CD4-positive, alpha-beta memory T cell (primary cell): ENCODE results near the gene METRNL. TPM values are rescaled to one million over a fixed set of nuclear protein-coding genes. Genes with fewer than 3 reads are reported as not detected.

ENCODE experiments used
- CTCF ChIA-PET: fragments of 350-600 bp; sonication (Branson Sonifier 250); formaldehyde crosslinking; loops from one replicate; lab custom pipeline; 2021; ENCODE audit warnings: inconsistent platforms; ENCODE audit not compliant: partially characterized antibody; lab: Charles Lee
- POLR2A ChIA-PET: fragments of 350-600 bp; sonication (Branson Sonifier 250); formaldehyde crosslinking; loops from one replicate; lab custom pipeline; 2021; ENCODE audit not compliant: partially characterized antibody; lab: Charles Lee
- DNase-seq, 5 donors: peaks; one replicate each; pipeline versions ENCODE4 v3.0.0 to v3.0.0-alpha.2; 2020 to 2022; ENCODE audit warnings: mixed read lengths in 1 of 5
- H3K27ac ChIP-seq: one replicate; pipeline ENCODE4 v1.7.0; 2013; ENCODE audit warnings: low read depth, low read length
- H3K27me3 ChIP-seq: 2 replicates; pipeline ENCODE4 v1.7.0; 2013; ENCODE audit warnings: mild to moderate bottlenecking, low read length, moderate library complexity; ENCODE audit not compliant: insufficient read depth
- H3K36me3 ChIP-seq: 2 replicates; pipeline ENCODE4 v1.7.0; 2013; ENCODE audit warnings: mild to moderate bottlenecking, low read length, moderate library complexity; ENCODE audit not compliant: insufficient read depth
- H3K4me1 ChIP-seq: 2 replicates; pipeline ENCODE4 v1.7.0; 2013; ENCODE audit warnings: mild to moderate bottlenecking, low read length, moderate library complexity; ENCODE audit not compliant: insufficient read depth
- H3K4me3 ChIP-seq, 2 donors: one replicate each; pipeline ENCODE4 v1.7.0; 2013; ENCODE audit warnings: low read length in 2 of 2, mild to moderate bottlenecking in 1 of 2
- H3K9me3 ChIP-seq, 2 donors: one replicate each; pipeline ENCODE4 v1.7.0; 2013; ENCODE audit warnings: low read length in 2 of 2, control low read depth in 1 of 2; ENCODE audit not compliant: control insufficient read depth in 1 of 2
- H3K27ac Mint-ChIP-seq, 7 donors: one replicate each; pipeline ENCODE4 v1.8.0; 2020 to 2021; ENCODE audit warnings: mixed read lengths in 7 of 7, mild to moderate bottlenecking in 6 of 7, inconsistent platforms in 3 of 7, moderate library complexity in 3 of 7
- H3K27me3 Mint-ChIP-seq, 2 donors: one replicate each; pipeline ENCODE4 v1.8.0; 2020 to 2021; ENCODE audit warnings: mixed read lengths in 2 of 2
- H3K36me3 Mint-ChIP-seq, 2 donors: one replicate each; pipeline ENCODE4 v1.8.0; 2020 to 2021; ENCODE audit warnings: mixed read lengths in 2 of 2, inconsistent platforms in 1 of 2, mild to moderate bottlenecking in 1 of 2
- H3K4me1 Mint-ChIP-seq, 4 donors: one replicate each; pipeline ENCODE4 v1.8.0; 2020 to 2021; ENCODE audit warnings: mixed read lengths in 4 of 4, mild to moderate bottlenecking in 1 of 4
- H3K4me3 Mint-ChIP-seq, 8 donors: one replicate each; pipeline ENCODE4 v1.8.0; 2020 to 2021; ENCODE audit warnings: mixed read lengths in 8 of 8, mild to moderate bottlenecking in 7 of 8, moderate library complexity in 6 of 8, inconsistent platforms in 3 of 8
- H3K9me3 Mint-ChIP-seq, 8 donors: one replicate each; pipeline ENCODE4 v1.8.0; 2020 to 2021; ENCODE audit warnings: mixed read lengths in 8 of 8, mild to moderate bottlenecking in 5 of 8, inconsistent platforms in 3 of 8, moderate library complexity in 1 of 8
- intact Hi-C: fragments of 100-400 bp; cut with micrococcal nuclease; formaldehyde crosslinking; loops from one replicate; pipeline ENCODE4 v1.15.1; 2023
- polyA plus RNA-seq, 2 donors: library from polyadenylated mRNA; unstranded; fragments of 300-500 nt; fragmentation: Illumina TruSeq; gene quantifications; one replicate each; pipeline ENCODE4 v1.2.3, GENCODE V29; 2021
- total RNA-seq, 2 experiments: library from RNA; stranded (reverse); gene quantifications; one replicate each; pipeline ENCODE4 v1.2.3, GENCODE V29; 2021

The METRNL gene
- total and polyA plus RNA-seq, 4 experiments from 2014 or later = 0.67 to 6.5 (median 4.0) TPM

DNA sequence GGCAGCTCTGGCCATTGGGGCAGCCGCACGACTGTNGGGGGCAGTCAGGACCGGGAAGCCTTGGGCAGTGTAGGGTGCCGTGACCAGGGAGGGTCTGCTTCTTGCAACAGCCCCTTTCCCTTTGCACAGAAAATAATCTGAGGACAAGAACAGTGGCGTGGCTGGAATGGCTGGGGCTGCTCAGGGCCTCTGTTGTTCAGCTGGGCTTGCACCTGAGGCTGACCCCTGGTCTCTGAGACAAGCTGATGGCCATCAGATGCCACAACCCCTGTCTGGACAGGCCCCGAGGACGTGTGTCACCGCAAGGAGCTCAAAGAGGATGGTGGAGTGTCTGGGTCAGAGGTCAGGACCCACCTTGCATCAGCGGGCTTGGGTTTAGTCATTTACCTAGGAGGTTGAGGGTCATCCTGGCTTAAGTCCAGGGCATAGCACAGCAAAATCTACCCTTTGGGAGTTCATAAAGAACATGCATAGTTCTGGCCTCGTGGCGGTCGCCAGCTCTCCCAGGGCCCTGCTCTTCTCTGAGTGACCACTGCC, 46.9 kb downstream of the METRNL start:
- H3K27me3 Mint-ChIP-seq = peaks cover 18 to 29% of the 10 kb centered on the region in 2 donors
- Histone ChIP-seq H3K27ac (no peak overlapping the region), H3K36me3 (no peaks in the 10 kb centered on the region), H3K4me1 (peaks cover 18% of the 10 kb centered on the region), H3K4me3 (no peak overlapping the region), H3K9me3 (no peaks in the 10 kb centered on the region), H3K27me3 (no peaks in the 10 kb centered on the region)
- DNase-seq = no peak
- intact Hi-C loops = no loop called here
- H3K36me3 Mint-ChIP-seq = no peaks in the 10 kb centered on the region
- H3K4me3 Mint-ChIP-seq = peak overlapping the region in 1 of 8 donors; percentile 84
- peaks cover 0 to 2% (median 0%) of the 10 kb centered on the region in 8 donors for H3K9me3 Mint-ChIP-seq
- ChIA-PET POLR2A (no interaction called here), CTCF (no interaction called here)
- H3K4me1 Mint-ChIP-seq = peaks cover 6 to 24% (median 12%) of the 10 kb centered on the region in 4 donors
- H3K27ac Mint-ChIP-seq = peak overlapping the region in 4 of 7 donors; percentile 7 to 82 (median 46)

DNA sequence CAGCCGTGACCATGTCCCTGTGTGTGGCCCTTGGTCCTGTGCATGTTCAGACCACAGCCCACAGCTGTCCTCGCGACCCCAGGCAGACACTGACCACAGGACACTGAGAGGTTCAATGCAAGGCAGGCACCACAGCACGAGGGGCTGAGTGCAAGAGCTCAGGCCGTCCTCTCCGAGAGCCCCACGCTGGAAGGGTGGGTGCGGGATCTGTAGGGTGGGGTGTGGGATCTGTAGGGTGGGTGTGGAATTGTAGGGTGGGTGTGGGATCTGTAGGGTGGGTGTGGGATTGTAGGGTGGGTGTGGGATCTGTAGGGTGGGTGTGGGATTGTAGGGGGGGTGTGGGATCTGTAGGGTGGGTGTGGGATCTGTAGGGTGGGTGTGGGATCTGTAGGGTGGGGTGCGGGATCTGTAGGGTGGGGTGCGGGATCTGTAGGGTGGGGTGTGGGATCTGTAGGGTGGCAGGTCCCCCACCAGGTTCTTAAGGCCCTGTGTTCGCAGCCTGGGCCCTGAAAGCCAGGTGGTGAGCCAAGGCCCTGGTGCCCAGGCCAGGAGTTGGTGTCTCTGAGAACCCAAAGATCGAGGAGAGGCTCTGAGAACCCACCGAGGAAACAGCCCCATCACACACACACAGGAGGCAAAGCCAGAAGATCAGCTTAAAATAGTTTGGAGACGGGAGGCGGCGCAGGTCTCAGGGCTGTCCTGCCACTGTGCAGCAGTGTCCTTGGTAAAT, 48.2 kb downstream of the METRNL start:
- ChIA-PET CTCF (no interaction called here), POLR2A (no interaction called here)
- Mint-ChIP-seq H3K27ac (no peak overlapping the region), H3K4me1 (peaks cover 6 to 19% (median 12%) of the 10 kb centered on the region in 4 donors), H3K9me3 (peaks cover 0 to 2% (median 0%) of the 10 kb centered on the region in 8 donors), H3K36me3 (no peaks in the 10 kb centered on the region), H3K4me3 (no peak overlapping the region), H3K27me3 (peaks cover 14 to 22% of the 10 kb centered on the region in 2 donors)
- Histone ChIP-seq H3K4me3 (no peak overlapping the region), H3K9me3 (no peaks in the 10 kb centered on the region), H3K4me1 (peaks cover 18% of the 10 kb centered on the region), H3K36me3 (no peaks in the 10 kb centered on the region), H3K27me3 (no peaks in the 10 kb centered on the region), H3K27ac (no peak overlapping the region)
- no peak for DNase-seq
- intact Hi-C loops = no loop called here

DNA sequence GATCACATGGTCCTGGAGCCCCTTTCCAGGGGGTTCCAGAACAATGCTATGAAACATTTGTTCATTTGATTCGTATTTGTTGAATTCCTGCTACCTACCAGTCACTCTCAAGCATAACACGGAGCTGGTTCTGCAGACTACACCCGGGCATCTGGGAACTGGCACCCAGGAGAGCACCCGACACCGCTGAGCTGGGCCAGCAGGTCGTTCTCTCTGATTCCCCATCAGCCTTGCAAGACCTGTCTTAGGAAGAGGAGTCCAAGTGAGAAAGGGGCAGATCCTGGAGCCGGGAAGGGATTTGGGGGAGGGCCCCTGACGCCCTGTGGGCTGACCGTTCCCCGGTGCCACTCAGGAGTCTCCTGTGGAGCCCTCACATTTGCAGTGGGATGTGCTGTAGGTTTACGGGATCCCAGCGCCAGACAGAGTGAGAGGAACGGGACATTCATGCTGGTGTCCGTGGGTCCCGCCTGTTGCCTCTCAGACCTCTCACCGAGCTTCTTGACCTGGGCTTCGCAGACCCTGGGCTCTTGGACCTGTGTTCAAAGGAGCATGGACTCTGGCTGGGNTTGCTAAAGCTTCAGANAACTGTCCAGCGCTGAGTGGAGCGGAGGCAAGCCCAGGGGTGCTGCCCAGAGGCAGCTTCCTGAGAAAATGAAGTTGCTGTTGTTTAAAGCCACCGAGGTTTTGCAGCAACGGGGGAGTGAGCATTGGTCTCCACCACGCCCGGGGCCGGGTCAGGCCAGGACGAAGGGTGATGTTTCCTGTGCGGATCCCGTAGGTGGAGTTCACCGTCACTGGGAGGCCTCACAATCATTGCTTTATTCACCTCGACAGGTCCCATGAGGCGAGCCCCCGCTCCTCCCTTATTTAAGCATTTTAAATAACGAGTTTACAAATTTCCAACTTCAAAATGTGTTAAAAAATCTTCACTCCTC, 49.2 kb downstream of the METRNL start:
- Histone ChIP-seq H3K27me3 (no peaks in the 10 kb centered on the region), H3K4me1 (peaks cover 18% of the 10 kb centered on the region), H3K36me3 (no peaks in the 10 kb centered on the region), H3K4me3 (no peak overlapping the region), H3K9me3 (no peaks in the 10 kb centered on the region), H3K27ac (no peak overlapping the region)
- ChIA-PET CTCF (no interaction called here), POLR2A (no interaction called here)
- peaks cover 12 to 20% of the 10 kb centered on the region in 2 donors for H3K27me3 Mint-ChIP-seq
- H3K27ac Mint-ChIP-seq = peak overlapping the region in 2 of 7 donors; percentile 38 to 60
- no peak for DNase-seq
- peaks cover 6 to 19% (median 12%) of the 10 kb centered on the region in 4 donors for H3K4me1 Mint-ChIP-seq
- H3K4me3 Mint-ChIP-seq = no peak overlapping the region
- H3K9me3 Mint-ChIP-seq = peaks cover 0 to 2% (median 0%) of the 10 kb centered on the region in 8 donors
- H3K36me3 Mint-ChIP-seq = no peaks in the 10 kb centered on the region
- intact Hi-C loops = no loop called here

DNA sequence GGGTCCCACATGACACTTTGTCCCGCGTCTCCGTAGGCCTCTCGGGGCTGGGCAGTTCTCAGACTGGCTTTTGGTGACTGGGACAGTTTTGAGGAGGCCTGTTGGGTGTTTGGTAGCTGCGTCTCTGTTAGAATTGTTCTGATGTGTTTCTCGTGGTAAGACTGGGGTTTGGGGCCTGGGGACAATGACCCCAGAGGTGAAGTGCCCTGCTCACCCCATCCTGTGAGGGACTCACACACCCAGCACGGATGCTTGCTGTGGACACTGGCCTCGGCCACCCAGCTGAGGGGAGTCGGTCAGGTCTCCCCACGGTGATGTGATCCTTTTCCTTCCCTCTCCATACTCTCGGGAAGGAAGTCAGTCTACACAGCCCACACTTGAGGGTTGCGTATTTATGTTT, 50.3 kb downstream of the METRNL start:
- peaks cover 9 to 17% of the 10 kb centered on the region in 2 donors for H3K27me3 Mint-ChIP-seq
- intact Hi-C loops = no loop called here
- Histone ChIP-seq H3K9me3 (no peaks in the 10 kb centered on the region), H3K4me3 (no peak overlapping the region), H3K4me1 (peaks cover 18% of the 10 kb centered on the region), H3K27me3 (no peaks in the 10 kb centered on the region), H3K36me3 (no peaks in the 10 kb centered on the region), H3K27ac (no peak overlapping the region)
- CTCF ChIA-PET = no interaction called here
- H3K4me1 Mint-ChIP-seq = peaks cover 6 to 19% (median 11%) of the 10 kb centered on the region in 4 donors
- peaks cover 0 to 2% (median 0%) of the 10 kb centered on the region in 8 donors for H3K9me3 Mint-ChIP-seq
- no peak for DNase-seq
- H3K4me3 Mint-ChIP-seq = no peak overlapping the region
- no peaks in the 10 kb centered on the region for H3K36me3 Mint-ChIP-seq
- POLR2A ChIA-PET = no interaction called here
- no peak overlapping the region for H3K27ac Mint-ChIP-seq

DNA sequence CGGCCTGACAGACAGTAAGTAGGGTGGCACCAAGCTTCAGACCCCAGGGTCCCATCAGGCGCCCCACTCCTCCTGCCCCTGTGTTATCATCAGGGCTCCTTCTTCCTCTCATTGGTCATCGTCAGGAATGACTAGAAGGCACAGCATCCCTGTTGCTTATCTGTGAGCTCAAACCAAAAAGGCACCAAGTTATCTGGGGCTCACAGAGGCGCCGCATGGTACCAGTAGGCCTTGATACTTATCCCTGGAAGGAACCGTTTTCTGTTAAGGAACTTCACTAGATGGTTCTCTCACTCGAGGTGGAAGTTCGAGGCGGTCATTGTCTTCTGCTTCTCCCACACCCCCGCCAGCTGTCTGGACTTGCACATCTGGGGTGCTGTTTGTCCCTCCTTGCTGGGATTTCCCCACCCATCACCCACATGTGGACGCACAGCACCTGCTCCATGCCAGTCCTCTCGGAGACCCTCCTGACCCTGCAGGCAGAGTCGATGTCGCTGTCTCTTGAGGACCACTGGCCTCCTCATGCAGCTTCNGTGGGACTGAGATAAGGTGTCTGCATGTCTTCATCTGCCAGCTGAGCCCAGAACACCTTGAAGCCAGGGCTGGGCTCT, 52.1 kb downstream of the METRNL start:
- no peaks in the 10 kb centered on the region for H3K36me3 Mint-ChIP-seq
- CTCF ChIA-PET = no interaction called here
- H3K9me3 Mint-ChIP-seq = no peaks in the 10 kb centered on the region
- intact Hi-C loops = no loop called here
- no peak overlapping the region for H3K4me3 ChIP-seq
- peaks cover 0 to 4% of the 10 kb centered on the region in 2 donors for H3K27me3 Mint-ChIP-seq
- no peak overlapping the region for H3K4me3 Mint-ChIP-seq
- H3K4me1 Mint-ChIP-seq = peaks cover 0 to 3% (median 0%) of the 10 kb centered on the region in 4 donors
- DNase-seq = no peak
- H3K27me3 ChIP-seq = no peaks in the 10 kb centered on the region
- H3K9me3 ChIP-seq = no peaks in the 10 kb centered on the region
- no peak overlapping the region for H3K27ac ChIP-seq
- H3K27ac Mint-ChIP-seq = no peak overlapping the region
- peaks cover under 1% of the 10 kb centered on the region for H3K4me1 ChIP-seq
- POLR2A ChIA-PET = no interaction called here
- no peaks in the 10 kb centered on the region for H3K36me3 ChIP-seq

DNA sequence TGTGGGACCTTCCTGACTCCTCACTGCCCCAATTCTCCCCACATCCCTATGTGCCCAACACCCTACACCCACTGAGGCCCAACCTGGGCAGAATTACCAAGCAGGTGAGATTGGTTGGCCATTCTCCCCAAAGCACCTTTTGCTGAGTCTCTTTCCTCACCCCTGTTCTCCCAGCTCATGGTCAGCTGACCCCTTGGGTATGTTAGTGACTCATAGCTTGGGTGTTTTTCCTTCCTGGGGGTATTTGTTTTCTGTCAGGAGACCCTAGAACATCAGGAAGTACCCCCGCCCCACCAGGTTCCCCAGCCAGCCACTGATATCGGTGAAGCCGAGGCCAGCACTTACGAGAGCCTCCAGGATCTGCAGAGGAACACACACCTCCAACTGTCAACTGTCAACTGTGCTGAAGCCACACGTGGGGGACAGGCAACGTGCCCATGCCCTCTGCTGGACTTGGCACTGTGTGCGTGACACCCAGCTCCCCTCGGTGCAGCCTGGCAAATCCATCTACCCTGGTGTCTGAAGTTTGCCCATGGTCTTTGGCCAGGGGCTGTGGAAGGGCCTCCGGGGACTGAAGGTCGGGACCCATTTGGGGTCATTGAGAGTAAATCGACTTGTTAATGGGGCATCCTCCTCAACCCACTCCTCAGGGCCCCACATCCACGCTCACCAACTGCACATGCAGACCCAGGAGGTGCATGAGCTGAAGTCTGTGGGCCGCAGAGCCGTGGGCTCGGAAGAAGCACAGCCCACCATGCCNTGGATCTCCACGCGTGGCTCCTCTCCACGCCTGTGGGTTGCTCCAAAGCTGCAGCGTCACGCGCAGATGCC, 53.1 kb downstream of the METRNL start:
- no peaks in the 10 kb centered on the region for H3K4me1 ChIP-seq
- Mint-ChIP-seq H3K4me3 (no peak overlapping the region), H3K27ac (no peak overlapping the region), H3K9me3 (no peaks in the 10 kb centered on the region), H3K4me1 (no peaks in the 10 kb centered on the region), H3K36me3 (no peaks in the 10 kb centered on the region), H3K27me3 (peaks cover 2 to 3% of the 10 kb centered on the region in 2 donors)
- no peak for DNase-seq
- intact Hi-C loops = no loop called here
- no peaks in the 10 kb centered on the region for H3K9me3 ChIP-seq
- ChIA-PET CTCF (no interaction called here), POLR2A (no interaction called here)
- no peak overlapping the region for H3K4me3 ChIP-seq
- H3K36me3 ChIP-seq = no peaks in the 10 kb centered on the region
- no peaks in the 10 kb centered on the region for H3K27me3 ChIP-seq
- no peak overlapping the region for H3K27ac ChIP-seq
